Renal cortex interstitium (tissue), 11 donors: ENCODE measurements around the gene CHST13. TPM values are rescaled to one million over a fixed set of nuclear protein-coding genes. Genes with fewer than 3 reads are reported as not detected.

Source experiments
- DNase-seq, 11 donors: peaks; one replicate each; pipeline ENCODE4 v3.0.0-alpha.2; 2013; ENCODE audit warnings: low read depth in 9 of 11, low spot score in 4 of 11; ENCODE audit errors: extremely low read depth in 1 of 11
- polyA plus RNA-seq, 3 donors: library from polyadenylated mRNA; unstranded; fragments of 120-200 nt; gene quantifications; one replicate each; pipeline ENCODE4 v1.2.1, GENCODE V29; 2013; ENCODE audit not compliant: insufficient read length in 3 of 3

The CHST13 gene
- polyA plus RNA-seq, 3 donors: 4.5 to 9.7 (median 7.4) TPM

DNA sequence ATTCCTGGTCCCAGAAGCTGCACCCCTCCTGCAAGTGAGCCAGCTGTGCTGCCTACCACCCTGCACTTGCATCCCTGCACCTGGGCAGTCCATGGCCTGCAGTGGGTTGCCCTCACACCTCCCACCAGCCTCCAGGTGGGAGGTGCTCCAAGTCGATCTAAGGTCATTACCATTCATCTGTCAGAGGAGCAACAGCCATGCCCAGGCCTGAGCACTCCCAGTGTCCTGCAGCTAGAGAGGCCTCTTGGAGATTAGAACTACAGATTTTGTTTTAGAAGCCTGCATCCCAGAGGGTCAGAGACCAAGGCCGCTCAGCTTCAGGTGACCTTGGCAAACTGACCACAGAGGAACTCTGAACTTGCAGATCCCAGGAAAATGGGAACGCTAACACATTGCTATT, 39.3 kb upstream of the CHST13 start:
- DNase-seq: no peak

DNA sequence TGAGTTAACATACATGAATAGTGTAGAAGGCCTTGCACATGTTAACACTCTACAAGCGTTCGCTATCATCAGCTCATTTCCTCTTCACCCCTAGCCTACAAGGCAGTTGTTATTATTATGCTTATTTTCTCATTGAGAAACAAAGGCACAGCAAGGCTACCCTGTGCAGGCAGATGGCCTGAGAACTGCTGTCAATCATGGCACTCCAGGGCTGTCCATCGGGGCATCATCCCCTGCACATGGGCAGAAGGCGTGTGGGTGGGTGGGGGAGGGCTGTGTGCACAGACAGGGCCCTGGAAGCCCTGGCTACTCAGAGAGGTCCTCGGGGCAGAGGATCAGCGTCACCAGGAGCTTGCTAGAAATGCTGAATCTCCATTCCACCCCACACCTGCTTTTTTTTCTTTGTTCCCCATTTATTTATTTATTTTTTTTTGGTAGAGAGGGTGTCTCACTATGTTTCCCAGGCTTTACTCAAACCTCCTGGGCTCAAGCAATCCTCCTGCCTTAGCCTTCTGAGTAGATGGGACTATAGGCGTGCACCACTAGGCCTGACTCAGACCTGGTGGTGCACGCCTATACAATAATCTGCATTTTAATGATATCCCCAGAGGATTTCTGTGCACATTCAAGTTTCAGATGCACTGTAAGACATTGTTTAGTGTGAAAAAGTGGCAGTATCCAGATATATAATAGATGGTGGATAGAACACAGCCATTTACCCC, 38.6 kb upstream of the CHST13 start:
- no peak for DNase-seq

DNA sequence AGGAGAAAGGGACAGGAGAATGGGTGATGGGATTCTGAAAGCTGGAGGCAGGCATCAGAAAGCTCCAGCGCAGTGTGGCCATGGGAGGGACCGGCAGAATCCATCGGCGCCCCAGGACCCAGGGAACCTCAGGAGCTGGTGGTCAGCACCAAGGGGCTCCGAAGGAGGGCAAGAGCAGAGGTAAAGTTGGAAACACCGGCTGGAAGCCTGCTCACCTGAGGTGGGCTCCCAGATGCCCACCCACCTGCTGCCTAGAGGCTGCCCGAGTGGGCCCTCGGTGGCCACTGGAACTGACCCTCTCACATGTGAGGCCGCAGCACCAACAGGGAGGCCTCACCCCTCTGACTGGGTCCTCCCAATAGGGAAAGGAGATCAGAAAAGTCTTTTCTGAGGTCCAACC, 38.0 kb upstream of the CHST13 start:
- no peak for DNase-seq

DNA sequence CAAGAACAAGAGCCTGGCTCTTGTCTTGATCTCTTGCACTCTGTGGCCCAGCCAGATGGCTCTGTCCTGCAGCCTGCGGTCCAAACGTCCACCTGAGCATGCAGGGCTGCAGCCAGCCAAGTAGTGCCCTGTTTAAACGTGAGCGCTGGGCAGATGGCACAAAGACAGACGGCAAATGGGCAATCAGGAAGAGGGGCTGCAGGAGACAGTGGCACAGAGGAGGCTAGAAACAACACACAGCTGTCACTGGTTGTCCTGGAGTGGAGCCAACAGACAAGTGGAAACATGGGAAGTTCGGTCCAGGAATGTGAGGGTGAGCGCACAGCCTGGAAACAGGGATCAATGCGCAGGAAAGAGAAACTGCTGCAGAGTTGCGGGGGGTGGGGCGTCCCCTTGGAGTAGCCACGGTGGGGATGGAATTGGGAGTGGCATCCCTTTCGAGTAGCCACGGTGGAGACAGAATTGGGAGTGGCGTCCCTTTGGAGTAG, 37.6 kb upstream of the CHST13 start:
- no peak for DNase-seq

DNA sequence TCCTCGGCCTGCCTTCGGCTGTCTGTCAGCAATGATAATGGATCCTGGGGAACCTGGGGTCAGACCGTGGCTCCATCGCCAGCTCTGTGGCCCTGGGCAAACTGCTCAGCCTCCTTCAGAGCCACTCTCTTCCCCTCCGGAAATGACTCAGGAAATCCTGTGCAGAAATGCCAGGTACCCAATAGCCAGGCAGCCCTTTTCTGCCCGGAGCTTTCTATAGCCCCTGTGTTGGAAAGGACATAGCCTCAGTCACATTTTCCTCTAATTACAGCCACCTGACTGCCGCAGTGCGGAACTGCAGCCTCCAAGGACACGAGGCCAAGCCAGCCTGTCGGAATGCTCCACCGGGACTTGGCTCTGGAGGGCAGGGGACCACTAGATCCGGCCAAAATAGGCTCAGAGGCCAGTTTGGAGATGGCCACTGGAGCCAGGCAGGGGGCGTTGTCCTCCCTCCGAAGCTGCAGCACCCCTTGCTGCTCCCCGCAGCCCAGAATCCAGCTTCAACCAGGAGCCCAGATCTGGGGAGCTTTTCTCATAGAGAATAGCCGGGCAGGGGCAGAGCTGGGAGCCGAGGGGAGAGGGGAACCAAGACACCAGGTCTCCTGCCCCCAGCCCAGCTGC, 36.7 kb upstream of the CHST13 start:
- no peak for DNase-seq

DNA sequence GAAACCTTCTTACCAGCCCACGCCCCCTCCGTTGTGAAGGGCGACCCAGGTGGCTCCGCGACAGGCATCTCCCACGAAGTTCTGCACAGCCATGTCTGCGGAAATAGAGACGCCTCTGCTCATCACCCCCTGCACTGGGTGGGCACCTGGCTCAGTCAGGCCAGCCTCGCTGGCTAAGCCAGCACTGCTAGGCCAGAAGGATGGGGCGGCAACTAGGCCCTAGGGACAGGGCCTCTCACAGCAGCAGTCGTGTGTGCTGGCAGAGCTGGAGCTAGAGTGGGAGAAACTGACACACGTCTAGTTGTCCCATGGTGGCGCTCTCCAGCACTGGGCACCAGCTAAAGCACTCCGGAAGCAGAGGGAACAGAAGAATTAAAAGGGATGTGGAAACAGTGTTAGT, 35.8 kb upstream of the CHST13 start:
- DNase-seq: no peak

DNA sequence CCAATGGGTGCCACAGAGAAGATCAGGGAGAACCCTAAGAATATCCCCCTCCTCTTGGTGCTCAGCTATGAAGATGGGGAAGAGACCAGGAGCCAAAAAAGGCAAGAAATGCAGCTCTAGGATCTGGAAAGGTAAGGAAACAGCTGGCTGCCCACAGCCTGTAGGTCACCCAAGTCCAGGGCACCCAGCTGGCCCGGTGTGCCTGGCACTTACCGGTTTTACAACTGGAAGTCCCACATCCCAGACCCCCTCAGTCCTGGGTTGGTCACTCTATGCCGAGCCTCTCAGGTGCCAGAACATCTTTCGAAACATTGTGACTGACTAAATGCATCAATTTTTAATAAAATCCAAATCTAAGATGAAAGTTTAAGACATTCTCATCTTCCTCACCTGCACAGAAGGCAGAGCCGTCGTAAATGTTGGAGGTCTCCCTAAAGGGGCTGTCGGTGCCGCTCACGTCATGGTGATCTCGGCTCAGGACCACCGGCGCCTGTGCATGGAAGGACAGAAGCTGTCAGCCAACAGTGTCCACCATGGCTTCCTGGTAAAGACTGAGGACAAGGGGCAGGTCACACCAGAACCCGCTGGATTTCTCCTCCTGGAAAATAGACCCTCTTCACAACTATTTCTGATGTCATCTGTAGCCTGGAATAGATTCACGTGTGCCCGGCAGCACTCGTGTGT, 34.9 kb upstream of the CHST13 start:
- no peak for DNase-seq

DNA sequence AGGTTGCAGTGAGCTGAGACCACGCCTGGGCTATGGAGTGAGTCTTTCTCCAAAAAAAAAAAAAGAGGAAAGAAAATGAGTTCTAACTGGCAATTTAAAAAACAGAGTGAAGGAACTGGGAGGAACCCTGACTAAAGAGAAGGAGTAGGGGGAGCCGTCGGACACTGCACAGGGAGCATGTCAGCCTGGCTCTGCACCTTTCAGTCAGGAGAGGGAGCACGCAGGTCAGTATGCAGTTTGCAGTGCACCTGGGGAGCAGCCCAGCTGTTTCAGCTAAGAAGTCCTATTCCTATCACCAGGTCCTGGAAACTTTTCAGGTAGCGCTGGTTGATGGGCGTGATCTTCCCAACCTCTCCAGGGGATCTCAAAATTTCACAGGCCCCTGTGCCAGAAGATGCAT, 33.3 kb upstream of the CHST13 start:
- no peak for DNase-seq

DNA sequence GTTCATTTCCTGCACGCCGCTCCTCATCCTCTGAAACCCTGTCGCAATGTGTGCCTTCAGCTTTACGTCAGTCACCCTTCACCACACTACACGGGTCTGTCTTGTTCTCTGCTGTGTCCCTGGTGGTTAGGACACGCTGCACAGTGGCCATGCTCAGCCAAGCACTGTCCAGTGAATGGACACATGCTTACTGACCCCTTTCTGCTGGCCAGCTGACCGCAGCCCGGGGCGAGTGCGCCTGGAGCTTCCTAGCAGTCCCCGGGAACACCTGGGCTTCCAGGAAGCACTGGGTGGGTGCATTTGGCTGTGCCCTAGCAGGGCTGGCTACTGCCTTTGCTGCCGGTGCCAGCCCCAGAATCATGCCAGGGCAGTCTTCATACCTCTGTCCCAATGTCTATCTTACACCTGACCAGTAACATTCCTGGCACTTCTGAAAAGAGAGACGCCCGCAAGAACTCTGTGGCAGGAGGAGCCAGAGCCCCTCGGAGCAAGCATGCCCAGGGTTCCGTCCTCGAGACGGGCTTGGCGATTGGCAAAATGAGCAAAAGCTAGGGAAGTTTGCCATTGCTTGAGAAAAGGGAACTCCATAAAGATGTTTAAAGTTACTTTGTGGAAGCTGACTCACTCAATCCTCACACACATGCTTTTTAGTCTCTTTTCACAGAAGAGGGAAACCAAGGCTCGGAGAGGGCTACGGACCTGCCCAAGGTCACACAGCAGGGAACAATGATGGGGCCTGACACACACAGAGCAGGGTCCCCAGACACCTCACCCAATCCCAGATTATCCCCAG, 32.5 kb upstream of the CHST13 start:
- no peak for DNase-seq

DNA sequence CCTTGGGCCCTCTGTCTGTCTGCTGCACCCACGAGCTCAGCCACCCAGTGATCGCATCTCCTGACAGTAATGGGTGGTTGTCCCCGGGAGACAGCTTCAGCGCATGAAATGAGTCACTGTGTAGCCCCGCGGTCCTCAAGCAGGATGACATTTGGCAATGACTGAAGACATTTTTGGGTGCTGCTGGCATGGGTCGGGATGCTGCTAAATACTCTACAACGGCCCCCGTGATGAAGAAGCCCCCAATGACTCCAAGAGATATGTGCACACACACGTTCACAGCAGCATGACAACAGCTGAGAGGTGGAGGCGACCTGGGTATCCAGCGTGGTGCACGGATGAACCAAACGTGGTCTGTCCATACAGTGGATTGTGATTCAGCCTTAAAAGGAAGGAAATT, 30.9 kb upstream of the CHST13 start:
- no peak for DNase-seq

DNA sequence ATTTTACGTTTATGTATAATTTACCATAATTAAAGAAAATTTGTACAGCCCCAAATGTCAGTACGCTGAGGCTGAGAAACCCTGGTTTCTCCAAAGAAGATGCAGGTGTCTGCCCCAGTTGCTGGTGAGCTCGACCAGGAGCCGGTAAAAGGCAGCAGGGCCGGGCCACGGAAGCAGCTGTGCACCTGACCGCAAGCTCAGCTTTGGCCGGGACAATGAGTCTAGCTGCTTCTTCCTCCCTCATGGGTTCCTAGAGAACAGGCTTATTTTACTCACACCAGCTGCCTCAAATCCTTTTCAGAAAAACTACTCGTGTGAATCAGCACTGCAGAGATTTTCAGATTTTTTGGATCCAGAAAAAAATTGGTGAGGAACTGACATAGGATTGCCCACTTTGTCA, 30.2 kb upstream of the CHST13 start:
- DNase-seq: no peak

DNA sequence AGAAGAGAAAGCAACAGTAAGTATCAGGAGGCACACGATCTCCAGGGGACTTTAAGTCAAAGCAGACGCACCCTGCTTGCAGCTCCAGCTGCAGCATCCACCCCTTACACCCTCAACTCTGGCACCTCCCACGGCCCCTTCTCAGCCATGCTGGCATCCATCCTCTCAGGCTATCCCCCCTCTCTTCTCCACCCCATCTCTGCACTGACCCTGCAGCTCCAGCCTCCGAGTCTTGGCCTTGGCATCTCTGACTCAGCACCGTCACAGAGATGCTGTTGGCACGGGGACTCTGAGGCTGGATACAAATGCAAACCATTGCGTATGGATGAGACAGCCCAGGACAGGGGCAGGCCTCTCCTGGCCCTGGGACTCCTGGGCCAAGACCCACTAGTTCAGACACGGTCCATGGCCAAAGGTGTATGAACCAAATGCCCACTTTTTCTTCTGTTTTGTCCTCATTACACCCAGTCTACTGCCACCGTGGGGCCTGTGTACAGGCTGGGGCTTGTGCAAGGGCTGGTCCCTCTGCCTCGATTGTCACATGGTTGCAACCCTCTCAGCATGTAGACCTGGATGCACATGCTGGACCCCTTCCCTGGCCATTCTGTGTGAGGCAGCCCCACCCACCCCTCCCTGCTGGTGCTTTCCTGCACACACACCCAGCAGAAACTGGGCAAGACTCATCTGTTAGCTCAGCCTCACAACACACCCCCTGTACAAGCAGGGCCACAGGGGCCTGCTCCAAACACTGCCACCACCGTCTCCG, 29.6 kb upstream of the CHST13 start:
- DNase-seq: no peak

DNA sequence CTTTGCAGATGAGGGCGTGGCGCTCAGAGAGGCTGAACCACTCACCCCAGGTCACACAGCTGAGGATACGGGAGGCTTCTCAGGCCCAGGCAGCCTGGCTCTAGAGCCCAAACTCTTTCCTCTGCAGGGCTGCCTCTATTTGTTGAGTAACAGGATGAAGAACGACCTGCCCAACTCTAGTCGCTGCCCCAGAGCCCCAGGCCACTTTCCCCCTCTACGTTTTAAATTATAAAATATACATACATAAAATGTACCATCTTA, 29.1 kb upstream of the CHST13 start:
- no peak for DNase-seq

DNA sequence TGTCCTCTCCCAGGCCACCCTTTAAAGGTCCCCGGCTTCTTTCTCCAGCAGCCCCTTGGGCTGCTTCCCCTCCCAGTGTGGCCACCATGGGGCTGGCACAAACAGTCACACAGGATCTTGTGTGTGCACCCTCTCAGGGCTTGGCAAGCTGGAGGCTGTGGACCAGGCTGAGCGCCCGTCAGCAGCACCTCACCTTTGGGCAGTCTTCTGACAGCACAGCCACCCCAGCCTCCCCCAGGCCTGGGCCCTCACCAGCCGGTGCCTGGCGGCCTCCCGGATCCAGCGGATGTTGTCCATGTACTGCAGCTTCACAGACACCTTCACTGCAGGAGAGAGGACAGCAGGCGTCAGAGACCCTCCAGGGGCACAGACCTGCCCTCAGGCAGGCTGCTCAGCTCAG, 28.2 kb upstream of the CHST13 start:
- DNase-seq: no peak

DNA sequence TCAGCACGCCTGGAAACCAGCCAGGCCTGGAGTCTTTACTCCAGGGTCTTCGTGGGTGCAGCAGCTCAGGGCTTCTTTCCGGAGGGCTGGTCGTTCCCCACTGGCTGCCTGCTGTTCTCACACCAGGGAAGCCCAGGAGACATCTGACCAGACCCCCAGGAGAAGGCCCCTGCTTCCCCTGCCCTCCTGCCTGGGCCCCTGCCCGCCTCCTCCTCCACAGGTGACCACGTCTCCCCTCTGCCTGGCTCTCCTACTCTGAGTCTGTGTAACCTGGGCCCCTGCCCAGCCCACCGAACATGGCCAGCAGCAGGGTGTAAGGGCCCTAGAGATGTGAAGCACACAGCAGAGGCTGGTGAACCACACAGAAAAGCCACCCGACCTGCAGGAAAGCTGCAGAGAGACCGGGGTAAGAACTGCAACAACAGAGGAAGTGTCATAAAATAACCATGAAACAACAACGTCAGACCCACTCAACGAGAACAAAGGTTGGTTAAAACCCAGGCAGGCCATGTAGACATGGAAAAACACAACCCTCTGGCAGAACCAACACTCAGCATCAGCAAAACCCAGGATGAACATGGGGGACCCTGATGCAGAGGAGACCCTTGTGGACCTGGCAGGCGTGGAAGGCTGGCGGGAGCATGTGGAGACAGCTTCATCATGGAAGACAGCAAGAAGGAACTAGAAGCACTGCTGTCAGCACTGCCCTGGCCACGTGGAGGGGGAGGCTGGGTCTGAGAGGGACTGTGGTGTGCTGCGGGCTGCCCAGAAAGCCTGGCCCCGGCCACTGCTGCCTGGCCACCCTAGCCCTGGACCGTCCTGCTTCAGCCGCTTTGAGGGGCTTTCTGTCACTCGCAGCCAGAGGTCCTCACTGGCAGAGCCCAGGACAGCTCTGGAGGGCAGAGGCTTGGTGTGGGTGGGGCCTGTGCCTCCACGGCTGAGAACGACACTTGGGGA, 26.8 kb upstream of the CHST13 start:
- no peak for DNase-seq

DNA sequence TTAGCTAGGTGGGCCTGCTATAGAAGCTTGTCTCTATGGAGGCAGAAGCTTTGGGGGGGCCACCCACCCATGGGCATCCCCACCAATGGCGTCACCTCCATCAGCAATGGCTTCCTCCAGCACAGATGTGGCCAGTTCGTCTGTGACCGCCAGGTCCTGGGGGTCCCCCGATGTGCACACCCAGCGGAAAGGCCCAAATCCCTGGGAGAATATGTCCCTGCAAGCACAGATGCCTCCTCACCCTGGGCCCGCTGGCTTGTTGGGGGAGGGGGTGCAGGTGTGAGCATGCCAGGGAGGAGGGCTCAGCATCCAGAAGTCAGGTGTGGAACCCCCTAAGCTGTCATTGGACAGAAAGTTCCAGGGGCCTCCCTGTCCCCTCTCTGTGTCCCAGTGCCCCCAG, 26.0 kb upstream of the CHST13 start:
- no peak for DNase-seq

DNA sequence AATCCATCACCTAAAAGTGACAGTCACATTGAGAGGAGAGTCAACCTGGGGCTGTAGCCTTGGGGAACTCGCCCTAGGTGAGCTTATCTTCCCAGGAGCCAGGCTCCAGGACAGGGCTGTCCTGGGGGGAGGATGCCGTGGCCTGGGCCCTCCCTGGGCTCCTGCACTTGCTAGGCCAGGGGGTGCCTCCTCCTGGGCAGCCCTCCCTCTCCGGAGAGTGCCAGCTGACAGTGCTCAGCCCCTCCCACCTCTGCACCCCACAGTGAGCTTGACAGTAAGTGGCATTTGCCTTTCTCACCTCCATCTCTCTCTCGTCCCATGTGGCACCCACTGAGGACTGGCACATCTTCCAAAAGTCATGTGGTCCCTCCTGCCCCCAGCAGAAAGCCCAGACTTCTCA, 25.5 kb upstream of the CHST13 start:
- no peak for DNase-seq

DNA sequence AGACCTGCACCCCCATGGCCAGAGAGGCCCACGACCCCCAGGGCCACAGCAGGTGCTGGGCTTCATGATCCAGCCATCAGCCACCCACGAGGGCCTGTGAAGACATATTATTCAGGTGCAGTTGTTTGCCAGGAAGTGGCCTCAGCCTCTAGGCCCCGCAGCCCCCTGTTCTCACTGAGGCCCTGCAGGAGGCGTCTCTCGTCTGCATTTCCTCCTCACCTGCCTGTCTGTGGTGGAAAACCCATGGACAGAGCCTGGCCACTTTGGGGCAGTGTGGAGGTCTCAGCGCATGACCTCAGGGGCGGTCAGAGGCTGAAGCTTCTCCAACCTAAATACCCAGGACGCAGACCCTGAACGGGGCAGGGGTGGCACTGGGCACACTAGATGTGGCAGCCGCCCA, 25.0 kb upstream of the CHST13 start:
- DNase-seq: no peak
